Activated CD4-positive, alpha-beta T cell treated with anti-CD3 and anti-CD28 coated beads, Interleukin-2, amount 10 ng/mL, durations not matched to agents 24 days and 14 days (primary cell): ENCODE measurements around the gene DGCR2. TPM values are rescaled to one million over a fixed set of nuclear protein-coding genes. Genes with fewer than 3 reads are reported as not detected.
"Not testable (repeated sequence)": the region's sequence is repeated elsewhere in the genome, so short reads cannot be mapped to it uniquely, and the experiment has no call there.

Experiments
- DNase-seq: peaks from one replicate; pipeline ENCODE4 v3.0.0; 2022
- H3K27ac Mint-ChIP-seq: one replicate; pipeline ENCODE4 v1.8.0; 2022; ENCODE audit warnings: mild to moderate bottlenecking, mixed read lengths
- H3K27me3 Mint-ChIP-seq: one replicate; pipeline ENCODE4 v1.8.0; 2022; ENCODE audit warnings: mixed read lengths
- H3K36me3 Mint-ChIP-seq: one replicate; pipeline ENCODE4 v1.8.0; 2022; ENCODE audit warnings: low read depth, mild to moderate bottlenecking, mixed read lengths
- H3K4me1 Mint-ChIP-seq: one replicate; pipeline ENCODE4 v1.8.0; 2021; ENCODE audit warnings: mixed read lengths
- H3K4me3 Mint-ChIP-seq: one replicate; pipeline ENCODE4 v1.8.0; 2022; ENCODE audit warnings: mild to moderate bottlenecking, moderate library complexity, mixed read lengths
- H3K9me3 Mint-ChIP-seq: one replicate; pipeline ENCODE4 v1.8.0; 2021; ENCODE audit warnings: mixed read lengths
- intact Hi-C: fragments of 100-400 bp; cut with micrococcal nuclease; formaldehyde crosslinking; loops from one replicate; pipeline ENCODE4 v1.15.1; 2023
- total RNA-seq: library from RNA; stranded (reverse); gene quantifications from 2 replicates; pipeline ENCODE4 v1.2.3, GENCODE V29; 2022

DGCR2 gene
- total RNA-seq, 1 donor from 2014 or later: 25.5 TPM

DNA sequence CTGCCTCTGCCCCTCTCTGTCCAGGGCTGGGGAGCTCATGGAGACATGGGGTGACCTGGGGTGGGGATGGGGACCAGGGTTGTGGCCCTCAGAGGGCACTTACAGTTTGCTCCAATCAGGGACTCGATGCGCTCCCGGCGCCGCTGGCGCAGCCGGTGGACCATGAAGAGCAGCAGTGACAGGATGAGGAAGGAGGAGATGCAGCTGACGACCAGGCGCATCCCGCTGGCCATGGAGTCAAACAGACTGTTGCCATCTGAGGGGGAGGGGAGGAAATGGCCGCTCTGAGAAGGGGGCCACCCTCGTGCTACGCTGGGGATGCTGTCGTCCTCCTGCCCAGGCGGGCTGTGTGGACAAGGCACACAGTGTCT lies 80.5 kb downstream of the DGCR2 start:
- no peaks in the 10 kb centered on the region for H3K27me3 Mint-ChIP-seq
- no peak overlapping the region for H3K4me3 Mint-ChIP-seq
- intact Hi-C loops: no loop called here
- DNase-seq: no peak
- no peaks in the 10 kb centered on the region for H3K4me1 Mint-ChIP-seq
- H3K9me3 Mint-ChIP-seq: no peaks in the 10 kb centered on the region
- no peak overlapping the region for H3K27ac Mint-ChIP-seq
- peaks cover 24% of the 10 kb centered on the region for H3K36me3 Mint-ChIP-seq

DNA sequence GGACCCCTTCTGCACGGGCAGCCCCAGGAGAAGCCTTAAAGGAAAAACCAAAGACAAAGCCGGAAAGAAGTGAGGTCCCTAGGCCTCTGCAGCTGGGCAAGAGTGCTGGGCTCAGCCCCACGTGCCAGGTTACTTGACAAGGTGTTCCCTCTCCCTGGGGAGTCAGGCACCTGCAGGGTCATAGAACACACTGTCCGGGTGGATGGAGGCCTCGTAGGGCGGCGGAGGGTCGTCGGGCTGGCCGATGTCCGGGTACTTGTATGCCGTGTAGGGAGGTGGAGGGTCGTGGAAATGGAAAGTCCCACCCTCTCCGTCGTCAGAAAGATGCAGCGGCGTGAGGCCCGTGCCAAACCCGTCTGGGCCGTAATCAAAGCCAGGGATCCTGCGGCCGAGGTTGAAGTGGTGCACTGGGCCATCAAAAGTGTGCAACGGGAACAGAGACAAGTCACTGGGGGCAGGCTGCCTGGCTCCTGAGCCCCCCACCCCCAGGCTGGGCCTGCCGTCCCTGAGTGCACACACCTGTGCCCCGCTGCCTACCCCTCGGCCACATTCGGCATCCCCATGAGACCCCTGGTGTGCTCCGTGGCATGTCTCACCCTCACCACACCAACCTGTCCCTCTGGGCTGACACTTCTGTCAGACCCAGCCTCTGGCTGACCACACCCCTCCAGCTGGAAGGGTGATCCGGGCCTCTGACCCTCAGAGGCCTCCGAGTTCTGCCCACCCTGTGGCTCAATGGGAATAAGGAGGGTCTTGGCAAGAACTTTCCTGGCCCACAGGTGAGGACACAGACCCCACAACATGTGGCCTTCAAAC lies 81.1 kb downstream of the DGCR2 start:
- Mint-ChIP-seq H3K9me3 (no peaks in the 10 kb centered on the region), H3K4me3 (no peak overlapping the region), H3K27ac (no peak overlapping the region), H3K36me3 (peaks cover 22% of the 10 kb centered on the region), H3K27me3 (no peaks in the 10 kb centered on the region), H3K4me1 (no peaks in the 10 kb centered on the region)
- intact Hi-C loops: no loop called here
- DNase-seq: no peak

DNA sequence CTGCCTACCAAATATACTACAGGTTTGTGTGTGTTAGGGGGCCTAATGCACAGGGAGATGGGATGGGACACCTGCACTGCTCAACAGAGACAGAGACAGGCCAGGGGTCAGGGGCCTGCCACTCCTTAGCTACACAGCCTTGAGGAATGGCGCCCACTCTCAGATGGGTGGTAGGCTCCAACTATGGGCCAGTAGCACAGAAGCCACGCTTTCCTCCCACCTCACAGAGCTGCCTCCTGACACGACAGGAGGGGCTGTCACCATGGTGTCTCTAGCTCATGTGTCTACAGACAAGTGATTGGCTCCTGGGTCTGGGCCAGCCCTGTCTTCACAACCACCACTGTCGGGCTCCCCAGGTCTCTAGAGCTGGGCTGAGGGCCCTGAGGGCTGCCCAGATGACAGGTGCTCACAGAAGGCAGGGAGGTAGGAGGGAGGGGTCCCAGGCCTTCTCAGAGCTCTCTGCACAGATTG lies 81.8 kb downstream of the DGCR2 start:
- Mint-ChIP-seq H3K9me3 (no peaks in the 10 kb centered on the region), H3K27ac (no peak overlapping the region), H3K4me1 (no peaks in the 10 kb centered on the region), H3K36me3 (peaks cover 22% of the 10 kb centered on the region), H3K4me3 (no peak overlapping the region), H3K27me3 (no peaks in the 10 kb centered on the region)
- no peak for DNase-seq
- intact Hi-C loops: no loop called here

DNA sequence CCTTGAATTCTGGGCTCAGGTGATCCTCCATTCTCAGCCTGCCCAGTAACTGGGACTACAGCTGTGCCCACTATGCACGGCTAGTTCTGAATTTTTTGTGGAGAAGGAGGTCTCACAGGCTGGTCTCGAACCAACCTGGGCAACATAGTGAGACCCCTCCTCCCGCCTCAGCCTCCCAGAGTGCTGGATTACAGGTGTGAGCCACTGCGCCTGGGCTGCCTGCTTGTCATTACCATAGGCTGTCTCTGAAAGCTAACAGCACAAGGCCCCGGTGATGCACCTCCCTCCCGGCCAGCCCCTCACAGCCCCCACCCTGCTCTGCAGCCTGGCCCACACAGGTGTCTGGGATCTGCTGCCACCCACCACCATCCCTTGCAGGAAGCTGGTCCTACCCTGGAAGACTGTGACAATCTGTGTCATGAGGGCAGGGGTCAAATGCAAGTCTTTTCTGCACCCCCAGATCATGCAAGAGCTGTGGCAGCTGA lies 82.4 kb downstream of the DGCR2 start:
- Mint-ChIP-seq H3K4me3 (no peak overlapping the region), H3K27me3 (no peaks in the 10 kb centered on the region), H3K27ac (no peak overlapping the region), H3K9me3 (no peaks in the 10 kb centered on the region), H3K4me1 (no peaks in the 10 kb centered on the region), H3K36me3 (peaks cover 17% of the 10 kb centered on the region)
- no peak for DNase-seq
- intact Hi-C loops: no loop called here

DNA sequence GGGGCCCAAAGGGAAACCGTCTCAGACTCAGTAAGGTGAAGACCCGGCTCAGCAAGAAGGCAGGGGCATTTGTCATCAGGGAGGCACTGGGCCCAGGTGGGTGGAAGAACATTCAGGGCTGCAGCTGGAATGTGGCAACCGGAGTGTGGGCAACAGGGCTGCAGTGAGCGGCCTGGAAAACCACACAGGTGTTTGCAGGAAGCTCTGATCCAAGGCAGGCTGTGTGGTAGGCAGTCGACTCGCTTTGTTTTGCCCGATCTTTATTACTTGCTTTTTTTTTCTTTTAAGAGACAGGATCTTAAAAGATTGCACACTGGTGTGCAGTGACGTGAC lies 82.8 kb downstream of the DGCR2 start:
- no peak for DNase-seq
- Mint-ChIP-seq H3K36me3 (peaks cover 15% of the 10 kb centered on the region), H3K27ac (no peak overlapping the region), H3K4me1 (no peaks in the 10 kb centered on the region), H3K27me3 (no peaks in the 10 kb centered on the region), H3K9me3 (no peaks in the 10 kb centered on the region), H3K4me3 (no peak overlapping the region)
- intact Hi-C loops: no loop called here

DNA sequence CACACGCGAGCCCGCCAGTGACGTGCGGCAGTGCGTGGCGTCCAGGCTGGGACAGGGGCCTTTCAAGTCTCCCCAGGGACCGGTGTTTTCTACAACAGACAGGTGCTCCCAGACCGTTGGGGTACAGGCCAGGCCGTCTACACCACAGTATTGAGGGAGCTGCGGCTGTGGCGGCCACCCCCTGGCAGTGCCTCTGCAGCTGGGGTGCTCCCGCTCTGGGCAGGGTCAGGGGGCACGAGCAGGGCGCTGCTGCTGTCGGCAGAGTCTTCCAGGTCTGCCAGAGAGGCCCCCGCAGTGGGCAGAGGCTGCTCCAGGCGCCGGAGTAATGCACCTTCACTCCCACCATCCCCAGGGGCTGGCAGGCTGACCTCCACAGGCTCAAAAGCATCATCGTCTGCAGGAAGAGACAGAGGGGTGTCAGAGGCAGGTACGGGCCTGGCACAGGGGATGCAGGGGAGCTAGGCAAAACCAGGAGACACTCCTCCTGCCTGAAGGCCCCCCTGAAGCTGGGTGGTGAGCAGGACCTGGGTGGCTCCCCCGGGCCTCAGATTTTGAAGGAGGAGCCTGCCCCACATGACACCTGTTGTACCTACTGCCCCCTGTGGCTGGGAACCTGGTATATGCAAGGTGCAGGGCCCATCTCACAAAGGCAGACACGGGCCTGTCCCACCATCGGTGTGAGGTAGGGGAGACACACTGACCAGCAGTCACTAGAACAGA lies 83.3 kb downstream of the DGCR2 start:
- no peaks in the 10 kb centered on the region for H3K4me1 Mint-ChIP-seq
- DNase-seq: no peak
- H3K27me3 Mint-ChIP-seq: no peaks in the 10 kb centered on the region
- no peaks in the 10 kb centered on the region for H3K9me3 Mint-ChIP-seq
- no peak overlapping the region for H3K4me3 Mint-ChIP-seq
- intact Hi-C loops: no loop called here
- H3K27ac Mint-ChIP-seq: no peak overlapping the region
- H3K36me3 Mint-ChIP-seq: peaks cover 13% of the 10 kb centered on the region

DNA sequence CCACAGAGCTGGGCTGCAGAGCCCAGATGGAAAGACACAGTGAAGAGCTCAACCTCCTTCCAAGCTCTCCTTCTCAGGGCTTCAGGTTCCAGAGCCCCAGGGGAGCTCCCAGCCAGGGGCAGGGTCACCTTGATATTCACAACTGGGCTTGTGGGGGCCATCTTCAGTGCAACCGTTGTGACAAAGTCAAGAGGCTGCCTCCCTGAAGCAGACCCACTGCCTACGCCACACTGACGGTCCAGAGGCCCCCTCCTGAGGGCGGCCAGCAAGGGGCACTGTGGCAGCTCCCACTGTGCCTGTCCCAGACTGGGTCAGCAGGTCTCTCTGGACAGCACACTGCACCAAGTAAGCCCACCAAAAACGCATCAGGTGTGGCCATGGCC lies 84.1 kb downstream of the DGCR2 start:
- no peak overlapping the region for H3K27ac Mint-ChIP-seq
- no peak overlapping the region for H3K4me3 Mint-ChIP-seq
- DNase-seq: no peak
- peaks cover 13% of the 10 kb centered on the region for H3K36me3 Mint-ChIP-seq
- no peaks in the 10 kb centered on the region for H3K9me3 Mint-ChIP-seq
- no peaks in the 10 kb centered on the region for H3K27me3 Mint-ChIP-seq
- no peaks in the 10 kb centered on the region for H3K4me1 Mint-ChIP-seq
- intact Hi-C loops: no loop called here

DNA sequence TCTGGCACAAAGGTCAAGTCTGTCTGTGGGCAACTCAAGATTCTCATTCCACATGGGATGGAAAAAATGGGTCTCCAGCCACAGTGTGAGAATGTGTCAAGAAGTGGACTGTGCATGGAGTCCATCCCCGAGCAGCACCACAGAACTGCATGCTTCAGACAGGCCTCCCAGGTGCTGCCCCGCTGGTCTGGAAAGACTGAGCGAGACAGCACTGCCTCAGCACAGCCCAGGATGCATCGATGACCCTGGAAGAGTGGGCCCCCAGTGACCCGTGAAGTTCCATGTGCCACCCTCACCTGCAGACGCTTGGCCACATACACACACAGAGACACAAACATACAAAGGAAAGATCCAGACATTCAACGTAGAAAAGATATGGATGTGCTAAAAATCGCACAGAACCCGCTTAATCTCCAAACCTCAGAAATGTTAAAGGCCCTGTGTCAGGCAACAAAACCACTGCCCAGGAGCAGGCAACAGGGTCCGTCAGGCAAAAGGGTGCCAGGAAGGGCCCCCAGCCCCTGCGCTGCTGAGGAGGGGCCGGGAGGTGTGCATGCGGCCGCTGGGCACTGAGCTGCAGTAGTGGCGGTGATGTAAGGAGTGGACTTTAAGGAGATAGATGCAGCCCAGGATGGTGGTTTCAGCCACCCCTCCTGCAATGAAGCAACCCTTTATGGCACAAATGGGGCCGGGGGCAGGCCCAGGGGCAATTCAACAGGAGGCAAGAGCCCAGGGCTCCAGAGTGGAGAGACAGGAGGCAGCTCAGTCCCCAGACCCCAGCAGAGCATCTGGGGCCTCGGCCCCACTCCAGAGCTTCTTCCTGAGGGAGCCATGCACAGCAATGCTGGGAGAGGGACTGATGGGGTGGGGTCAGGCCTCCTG lies 84.7 kb downstream of the DGCR2 start:
- Mint-ChIP-seq H3K4me3 (no peak overlapping the region), H3K4me1 (no peaks in the 10 kb centered on the region), H3K27me3 (no peaks in the 10 kb centered on the region), H3K27ac (no peak overlapping the region), H3K36me3 (peaks cover 11% of the 10 kb centered on the region), H3K9me3 (no peaks in the 10 kb centered on the region)
- DNase-seq: no peak
- intact Hi-C loops: no loop called here

DNA sequence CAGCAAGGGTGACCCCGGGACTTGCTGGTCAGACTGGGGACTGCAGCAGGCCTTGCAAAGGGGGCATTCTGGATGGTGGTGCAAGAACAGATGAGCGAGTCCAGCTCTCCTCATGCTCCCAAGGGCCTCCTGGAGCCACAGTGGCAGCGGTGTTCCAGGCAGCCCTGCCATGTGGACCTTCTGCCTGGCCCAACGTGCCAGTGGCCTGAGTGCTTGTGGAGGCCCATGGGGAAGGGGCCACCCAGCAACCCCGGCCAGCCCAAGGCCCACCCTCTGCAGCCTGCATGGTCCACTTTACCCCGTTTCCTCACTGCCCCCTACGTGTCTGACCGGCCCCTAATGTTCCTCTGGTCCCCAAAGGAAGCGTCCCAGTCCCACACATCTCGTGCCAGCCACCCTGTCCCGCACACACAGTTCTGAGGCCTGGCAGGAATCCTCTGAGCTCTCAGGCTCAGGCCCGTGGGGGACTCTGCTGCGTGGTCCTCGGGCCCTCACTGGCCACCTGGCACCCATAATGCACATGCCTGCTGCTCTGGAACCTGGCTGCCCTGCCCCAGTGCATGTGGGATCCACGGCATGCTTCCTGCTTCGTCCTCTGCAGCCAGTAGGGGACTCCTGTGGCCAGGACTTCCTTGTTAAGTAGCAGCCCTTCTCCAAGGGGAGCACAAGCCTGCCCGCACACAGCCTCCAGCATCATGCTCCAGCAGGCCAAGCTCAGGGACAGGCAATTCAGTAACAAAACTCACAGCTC lies 85.5 kb downstream of the DGCR2 start:
- no peak overlapping the region for H3K27ac Mint-ChIP-seq
- H3K4me1 Mint-ChIP-seq: no peaks in the 10 kb centered on the region
- H3K36me3 Mint-ChIP-seq: peaks cover 7% of the 10 kb centered on the region
- no peaks in the 10 kb centered on the region for H3K9me3 Mint-ChIP-seq
- intact Hi-C loops: no loop called here
- DNase-seq: no peak
- H3K4me3 Mint-ChIP-seq: no peak overlapping the region
- no peaks in the 10 kb centered on the region for H3K27me3 Mint-ChIP-seq

DNA sequence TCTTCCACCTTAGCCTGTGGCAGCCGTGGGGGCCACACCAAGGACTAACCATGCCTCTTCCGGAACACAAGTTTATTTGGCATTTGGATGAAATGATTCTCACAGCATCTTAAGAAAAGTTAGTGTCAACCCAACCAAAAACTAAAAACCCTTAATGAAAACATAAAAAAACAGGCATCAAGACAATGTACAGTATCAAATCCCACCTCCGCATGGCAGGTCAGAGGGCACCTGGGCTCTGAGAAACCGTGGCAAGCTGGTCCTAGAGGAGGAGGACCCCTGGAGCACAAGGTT lies 86.0 kb downstream of the DGCR2 start:
- DNase-seq: no peak
- Mint-ChIP-seq H3K36me3 (peaks cover 6% of the 10 kb centered on the region), H3K4me3 (no peak overlapping the region), H3K4me1 (no peaks in the 10 kb centered on the region), H3K9me3 (no peaks in the 10 kb centered on the region), H3K27ac (no peak overlapping the region), H3K27me3 (peaks cover 3% of the 10 kb centered on the region)
- intact Hi-C loops: no loop called here

DNA sequence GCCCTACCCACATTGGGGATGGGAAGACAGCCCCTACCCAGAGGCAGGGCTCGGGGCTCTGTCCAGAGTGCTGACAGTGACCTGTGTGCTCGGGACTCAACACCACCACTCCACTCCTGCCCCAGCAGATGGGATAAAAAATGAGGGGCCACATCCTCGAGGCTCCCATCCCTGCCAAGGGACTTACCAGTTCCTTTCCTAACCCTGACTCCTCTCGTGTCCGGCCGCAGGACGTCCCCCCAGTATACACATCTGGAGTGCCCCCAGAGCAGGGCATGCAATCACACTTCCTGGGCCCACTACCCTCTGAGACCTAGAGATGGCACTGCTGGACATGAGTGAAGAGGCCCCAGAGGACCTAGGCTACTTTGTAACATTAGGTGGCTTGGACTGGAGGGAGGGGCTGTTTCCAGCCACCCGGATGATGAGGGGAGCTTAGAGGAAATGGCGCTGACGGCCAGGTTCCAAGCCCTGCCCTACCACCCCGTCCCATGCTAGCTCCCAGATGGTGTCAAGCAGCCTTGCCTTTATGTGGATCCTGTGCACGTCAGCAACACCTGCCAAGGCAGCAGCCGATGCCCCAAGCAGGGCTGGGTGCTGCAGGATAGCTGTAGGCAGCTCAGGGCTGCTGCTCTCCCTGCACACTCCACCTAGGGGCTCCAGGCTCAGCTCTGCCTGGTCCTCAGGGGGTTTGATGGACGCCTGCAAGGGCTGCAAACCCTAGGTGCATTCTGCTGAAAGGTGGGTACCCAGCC lies 86.6 kb downstream of the DGCR2 start:
- intact Hi-C loops: no loop called here
- peaks cover 5% of the 10 kb centered on the region for H3K27me3 Mint-ChIP-seq
- peaks cover 4% of the 10 kb centered on the region for H3K36me3 Mint-ChIP-seq
- H3K4me1 Mint-ChIP-seq: no peaks in the 10 kb centered on the region
- no peak overlapping the region for H3K27ac Mint-ChIP-seq
- no peaks in the 10 kb centered on the region for H3K9me3 Mint-ChIP-seq
- DNase-seq: no peak
- H3K4me3 Mint-ChIP-seq: no peak overlapping the region

DNA sequence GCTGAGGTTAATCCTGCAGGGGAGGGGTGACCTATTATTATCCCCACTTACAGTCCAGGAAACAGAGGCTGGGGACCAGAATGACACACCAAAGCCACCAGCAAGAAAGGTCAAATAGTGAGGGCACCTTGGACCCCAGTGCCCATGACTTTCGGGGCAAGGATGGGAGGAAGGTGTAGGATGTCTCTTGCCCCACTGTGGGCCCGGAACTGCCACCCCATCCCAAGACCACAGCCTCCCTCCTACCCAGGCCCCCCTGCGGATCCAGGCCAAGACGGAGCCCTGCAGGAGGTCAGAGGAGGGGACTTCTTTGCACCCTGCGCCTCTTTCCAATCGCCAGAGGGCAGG lies 87.1 kb downstream of the DGCR2 start:
- H3K27ac Mint-ChIP-seq, H3K27me3 Mint-ChIP-seq, DNase-seq, H3K4me1 Mint-ChIP-seq, intact Hi-C loops, H3K36me3 Mint-ChIP-seq, H3K4me3 Mint-ChIP-seq, H3K9me3 Mint-ChIP-seq: not testable (repeated sequence)

DNA sequence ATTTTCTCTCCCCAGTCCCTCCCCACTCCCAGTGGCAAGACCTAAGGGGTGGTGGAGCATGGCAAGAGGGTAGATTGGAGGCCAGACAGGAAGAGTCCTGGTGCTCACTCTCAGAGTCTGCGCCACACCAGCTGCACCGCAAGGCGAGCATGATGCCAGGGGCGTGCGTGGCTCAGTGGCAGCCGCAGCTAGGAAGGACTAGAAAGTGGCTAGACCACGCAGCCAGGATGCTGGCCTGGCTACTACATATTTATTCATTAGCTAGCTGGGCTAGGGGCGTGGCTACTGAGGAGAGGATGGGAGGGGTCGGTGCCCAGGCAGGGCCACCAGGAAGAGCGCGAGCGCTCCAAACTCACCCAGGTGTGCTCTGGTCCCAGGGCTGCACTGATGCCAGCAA lies 87.5 kb downstream of the DGCR2 start:
- H3K27ac Mint-ChIP-seq, H3K4me3 Mint-ChIP-seq, H3K36me3 Mint-ChIP-seq, H3K4me1 Mint-ChIP-seq, H3K9me3 Mint-ChIP-seq, intact Hi-C loops, DNase-seq, H3K27me3 Mint-ChIP-seq: not testable (repeated sequence)
